ENCODE results near the gene EYS. TPM values are rescaled to one million over a fixed set of nuclear protein-coding genes. Genes with fewer than 3 reads are reported as not detected.

EYS gene
- total and polyA plus RNA-seq, 9 of the 15 experiments (the other 6 are each of a cell fraction or from before 2014, with no cell fraction given) = 0.03 to 0.36 (median 0.10) TPM; not detected in 2

- no peaks in the 10 kb centered on the region for H3K27me3 ChIP-seq (ENCODE audit: control insufficient read depth in 2 of 2, insufficient read depth in 2 of 2, low read length in 2 of 2)
- ChIA-PET POLR2A (no interaction called here), CTCF (ENCODE audit: low intra/inter-chr PET ratio) (no interaction called here)
- in situ Hi-C loops (cut with MboI) (no loop called here), intact Hi-C loops (cut with micrococcal nuclease) (no loop called here)
- H2AFZ ChIP-seq (ENCODE audit: low read depth, low read length) = no peak overlapping the region
- no peak overlapping the region for H3K4me2 ChIP-seq (ENCODE audit: insufficient read depth, low read length)
- H3K4me1 ChIP-seq (replicated peaks in 1 of 2; ENCODE audit: control insufficient read depth in 2 of 2, insufficient read depth in 2 of 2, low read length in 2 of 2) = no peaks in the 10 kb centered on the region
- ATAC-seq (no peak), DNase-seq (ENCODE audit: extremely low read depth in 1 of 4, low spot score in 3 of 4) (no peak), FAIRE-seq (no peak)
- no peak overlapping the region for H3K27ac ChIP-seq (ENCODE audit: extremely low read depth, low read depth, low read length)
- TF ChIP-seq SMARCC2 (IDR thresholded peaks at IDR 0.05; ENCODE audit: low read depth) (no peak), RUNX1 (IDR thresholded peaks at IDR 0.05; ENCODE audit: low read depth) (no peak), NONO (IDR thresholded peaks at IDR 0.05; ENCODE audit: low read depth in 2 of 2, low read length in 1 of 2) (no peak)
- H3K4me3 ChIP-seq = no peak overlapping the region
- no peaks in the 10 kb centered on the region for H3K9me1 ChIP-seq (ENCODE audit: control insufficient read depth, insufficient read depth, low read length)
- no TSS peak for BruUV-seq (replicated peaks)
- no peaks in the 10 kb centered on the region for H4K20me1 ChIP-seq (replicated peaks; ENCODE audit: control insufficient read depth, insufficient read depth, low read length)
- 0% methylated on average over 1 of the region's 1 CpG for WGBS (ENCODE audit: insufficient coverage, low coverage, missing lambda C conversion rate)
- no peaks in the 10 kb centered on the region for H3K9me3 ChIP-seq (replicated peaks; ENCODE audit: control insufficient read depth, insufficient read depth, low read depth, low read length)
- H3K36me3 ChIP-seq (ENCODE audit: control insufficient read depth, insufficient read depth, low read length) = no peaks in the 10 kb centered on the region
- H3K9ac ChIP-seq (ENCODE audit: insufficient read depth in 1 of 2, low read depth in 2 of 2, low read length in 2 of 2) = no peak overlapping the region
- H3K79me2 ChIP-seq (ENCODE audit: control insufficient read depth, insufficient read depth, low read length) = no peaks in the 10 kb centered on the region
Measured at GRCh38 chr6:64890609-64891008, 816.4 kb downstream of the EYS start.

GRCh38 chr6:64889144-64889543 lies 817.9 kb downstream of the EYS start:
- BruUV-seq (replicated peaks) = no TSS peak
- no peaks in the 10 kb centered on the region for H3K36me3 ChIP-seq (ENCODE audit: control insufficient read depth, insufficient read depth, low read length)
- TF ChIP-seq ZNF239 (CRISPR knock-in tag; IDR thresholded peaks at IDR 0.05) (no peak), ZNF316 (IDR thresholded peaks at IDR 0.05) (peak; percentile 64; the same call in 1 of the 2 replicates), MAFG (tag; conservative IDR thresholded peaks at IDR 0.05) (0 out of 2 replicates have a peak, but pooled peaks have one; percentile 5)
- no peaks in the 10 kb centered on the region for H3K9me1 ChIP-seq (ENCODE audit: control insufficient read depth, insufficient read depth, low read length)
- intact Hi-C loops (cut with micrococcal nuclease) (no loop called here), in situ Hi-C loops (cut with MboI) (no loop called here)
- WGBS (ENCODE audit: insufficient coverage, low coverage, missing lambda C conversion rate) = 0% methylated on average over 3 of the region's 3 CpGs
- H3K79me2 ChIP-seq (ENCODE audit: control insufficient read depth, insufficient read depth, low read length) = no peaks in the 10 kb centered on the region
- H3K27ac ChIP-seq (ENCODE audit: extremely low read depth, low read depth, low read length) = no peak overlapping the region
- FAIRE-seq (no peak), ATAC-seq (no peak), DNase-seq (ENCODE audit: extremely low read depth in 1 of 4, low spot score in 3 of 4) (no peak)
- no peaks in the 10 kb centered on the region for H4K20me1 ChIP-seq (replicated peaks; ENCODE audit: control insufficient read depth, insufficient read depth, low read length)
- no peaks in the 10 kb centered on the region for H3K27me3 ChIP-seq (ENCODE audit: control insufficient read depth in 2 of 2, insufficient read depth in 2 of 2, low read length in 2 of 2)
- no peak overlapping the region for H2AFZ ChIP-seq (ENCODE audit: low read depth, low read length)
- no peaks in the 10 kb centered on the region for H3K9me3 ChIP-seq (replicated peaks; ENCODE audit: control insufficient read depth, insufficient read depth, low read depth, low read length)
- ChIA-PET CTCF (ENCODE audit: low intra/inter-chr PET ratio) (no interaction called here), POLR2A (no interaction called here)
- no peak overlapping the region for H3K4me2 ChIP-seq (ENCODE audit: insufficient read depth, low read length)
- H3K4me1 ChIP-seq (replicated peaks in 1 of 2; ENCODE audit: control insufficient read depth in 2 of 2, insufficient read depth in 2 of 2, low read length in 2 of 2) = no peaks in the 10 kb centered on the region
- H3K4me3 ChIP-seq = no peak overlapping the region
- H3K9ac ChIP-seq (ENCODE audit: insufficient read depth in 1 of 2, low read depth in 2 of 2, low read length in 2 of 2) = no peak overlapping the region
